Measurements from ENCODE around the gene NPR3.

GRCh38 chr5:32708949-32709348 lies 2.2 kb upstream of the NPR3 start:
- TF ChIP-seq CTCF (IDR thresholded peaks at IDR 0.05; ENCODE audit: low read length) = no peak
- TF ChIP-seq EZH2 (IDR thresholded peaks at IDR 0.05; ENCODE audit: borderline replicate concordance, low read length) = no peak

All from OCI-LY1 (cell line).